ENCODE results near the gene GPR85. TPM values are rescaled to one million over a fixed set of nuclear protein-coding genes. Genes with fewer than 3 reads are reported as not detected.

Gene GPR85, protein sequence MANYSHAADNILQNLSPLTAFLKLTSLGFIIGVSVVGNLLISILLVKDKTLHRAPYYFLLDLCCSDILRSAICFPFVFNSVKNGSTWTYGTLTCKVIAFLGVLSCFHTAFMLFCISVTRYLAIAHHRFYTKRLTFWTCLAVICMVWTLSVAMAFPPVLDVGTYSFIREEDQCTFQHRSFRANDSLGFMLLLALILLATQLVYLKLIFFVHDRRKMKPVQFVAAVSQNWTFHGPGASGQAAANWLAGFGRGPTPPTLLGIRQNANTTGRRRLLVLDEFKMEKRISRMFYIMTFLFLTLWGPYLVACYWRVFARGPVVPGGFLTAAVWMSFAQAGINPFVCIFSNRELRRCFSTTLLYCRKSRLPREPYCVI
- 0.65 TPM for polyA plus RNA-seq (2013, experiment 1 of 2)
- 0.24 TPM for polyA plus RNA-seq (2013, experiment 2 of 2)

DNA sequence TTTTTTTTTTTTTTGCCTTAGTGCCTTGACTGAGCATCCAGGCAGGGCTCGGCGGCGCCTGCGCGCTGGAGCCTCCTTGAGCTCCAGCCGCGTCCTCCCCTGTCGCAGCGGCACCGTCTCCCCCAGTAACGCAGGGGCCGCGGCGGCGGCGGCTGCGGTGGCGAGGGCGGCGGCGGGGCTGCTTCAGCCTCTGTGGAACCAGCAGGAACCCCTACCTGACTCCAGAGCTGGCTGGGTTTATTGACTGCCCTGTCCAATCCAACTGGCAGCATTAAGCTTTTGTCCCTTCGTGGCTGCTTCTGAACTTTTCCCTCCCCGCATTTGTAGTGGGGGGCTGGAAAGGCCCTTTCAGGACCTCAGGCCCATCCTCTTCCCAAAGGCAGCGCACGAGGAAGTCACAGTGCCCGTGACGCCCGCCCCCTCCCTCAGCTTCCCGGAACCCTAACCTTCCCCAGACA is at the start of gene GPR85:
TSS of gene GPR85 (minus strand) at position 397 of the 458 bp plus-strand sequence. CDS start 2,106 bp downstream, outside the sequence.
- no peaks in the 10 kb centered on the region for H3K79me2 ChIP-seq (ENCODE audit: control insufficient read depth, insufficient read depth, low read length)
- H2BK120ac ChIP-seq (ENCODE audit: low read depth, low read length) = no peak within 1 kb of the TSS
- peak within 1 kb of the TSS; percentile 94 for H3K4me2 ChIP-seq (ENCODE audit: low read length)
- H3K4me3 ChIP-seq (ENCODE audit: low read length) = peak within 1 kb of the TSS; percentile 55
- peak; percentile 86 for DNase-seq
- H2AK5ac ChIP-seq (ENCODE audit: low read length) = no peak within 1 kb of the TSS
- H2BK15ac ChIP-seq (replicated peaks; ENCODE audit: low read depth) = no peak within 1 kb of the TSS
- no peaks in the 10 kb centered on the region for H3K79me1 ChIP-seq (ENCODE audit: low read length)
- H3K9ac ChIP-seq (ENCODE audit: low read length) = peak within 1 kb of the TSS; percentile 75
- peak within 1 kb of the TSS; percentile 91 for H3K56ac ChIP-seq (ENCODE audit: low read length)
- H3K27me3 ChIP-seq (ENCODE audit: insufficient read depth, low read length, poor library complexity) = no peaks in the 10 kb centered on the region
- H4K5ac ChIP-seq (ENCODE audit: low read length) = no peak within 1 kb of the TSS
- no peak within 1 kb of the TSS for H3K23ac ChIP-seq (ENCODE audit: low read length)
- peaks cover 2% of the 10 kb centered on the region for H3K4me1 ChIP-seq (ENCODE audit: control insufficient read depth, low read depth, low read length)
- H2BK5ac ChIP-seq (ENCODE audit: low read length) = no peak within 1 kb of the TSS
- no peak within 1 kb of the TSS for H3K27ac ChIP-seq (ENCODE audit: low read depth, low read length)
- peak within 1 kb of the TSS; percentile 85 for H3K18ac ChIP-seq (ENCODE audit: low read length)
- no peak within 1 kb of the TSS for H3K4ac ChIP-seq (ENCODE audit: low read depth, low read length)
- WGBS (ENCODE audit: extremely low coverage, insufficient coverage, low lambda C conversion rate) = no CpG with 5 or more reads among the region's 29 CpGs
- peak within 1 kb of the TSS; percentile 65 for H4K8ac ChIP-seq (ENCODE audit: low read depth, low read length)
- H3K36me3 ChIP-seq (ENCODE audit: control insufficient read depth, insufficient read depth, low read length) = no peaks in the 10 kb centered on the region

DNA sequence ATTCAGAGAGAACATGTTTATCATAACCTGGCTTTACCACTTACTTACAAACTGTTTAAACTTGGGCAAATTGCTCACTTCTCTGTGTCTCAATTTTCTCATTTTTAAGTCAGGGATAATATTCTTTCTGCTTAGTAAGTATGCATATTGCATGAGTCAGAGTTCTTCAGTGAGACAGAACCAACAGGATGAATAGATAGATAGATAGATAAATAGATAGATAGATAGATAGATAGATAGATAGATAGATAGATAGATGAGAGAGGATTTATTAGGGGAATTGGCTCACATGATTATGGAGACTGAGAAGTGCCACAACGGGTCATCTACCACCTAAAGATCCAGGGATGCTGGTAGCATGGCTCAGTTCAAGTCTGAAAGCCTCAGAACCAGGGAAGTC is 47.4 kb upstream of the GPR85 start:
- H3K79me1 ChIP-seq (ENCODE audit: low read length) = no peaks in the 10 kb centered on the region
- H3K27me3 ChIP-seq (ENCODE audit: insufficient read depth, low read length, poor library complexity) = no peaks in the 10 kb centered on the region
- no peak overlapping the region for H2AK5ac ChIP-seq (ENCODE audit: low read length)
- H3K27ac ChIP-seq (ENCODE audit: low read depth, low read length) = no peak overlapping the region
- WGBS (ENCODE audit: extremely low coverage, insufficient coverage, low lambda C conversion rate) = no CpG with 5 or more reads among the region's 1 CpG
- H3K23ac ChIP-seq (ENCODE audit: low read length) = no peak overlapping the region
- no peak overlapping the region for H2BK120ac ChIP-seq (ENCODE audit: low read depth, low read length)
- H3K18ac ChIP-seq (ENCODE audit: low read length) = no peak overlapping the region
- no peaks in the 10 kb centered on the region for H3K36me3 ChIP-seq (ENCODE audit: control insufficient read depth, insufficient read depth, low read length)
- no peaks in the 10 kb centered on the region for H3K4me1 ChIP-seq (ENCODE audit: control insufficient read depth, low read depth, low read length)
- H2BK15ac ChIP-seq (replicated peaks; ENCODE audit: low read depth) = no peak overlapping the region
- no peak overlapping the region for H2BK5ac ChIP-seq (ENCODE audit: low read length)
- H4K8ac ChIP-seq (ENCODE audit: low read depth, low read length) = no peak overlapping the region
- H3K79me2 ChIP-seq (ENCODE audit: control insufficient read depth, insufficient read depth, low read length) = no peaks in the 10 kb centered on the region
- H3K56ac ChIP-seq (ENCODE audit: low read length) = no peak overlapping the region
- no peak for DNase-seq
- no peak overlapping the region for H4K5ac ChIP-seq (ENCODE audit: low read length)
- H3K4ac ChIP-seq (ENCODE audit: low read depth, low read length) = no peak overlapping the region
- no peak overlapping the region for H3K9ac ChIP-seq (ENCODE audit: low read length)
- no peak overlapping the region for H3K4me2 ChIP-seq (ENCODE audit: low read length)
- no peak overlapping the region for H3K4me3 ChIP-seq (ENCODE audit: low read length)

DNA sequence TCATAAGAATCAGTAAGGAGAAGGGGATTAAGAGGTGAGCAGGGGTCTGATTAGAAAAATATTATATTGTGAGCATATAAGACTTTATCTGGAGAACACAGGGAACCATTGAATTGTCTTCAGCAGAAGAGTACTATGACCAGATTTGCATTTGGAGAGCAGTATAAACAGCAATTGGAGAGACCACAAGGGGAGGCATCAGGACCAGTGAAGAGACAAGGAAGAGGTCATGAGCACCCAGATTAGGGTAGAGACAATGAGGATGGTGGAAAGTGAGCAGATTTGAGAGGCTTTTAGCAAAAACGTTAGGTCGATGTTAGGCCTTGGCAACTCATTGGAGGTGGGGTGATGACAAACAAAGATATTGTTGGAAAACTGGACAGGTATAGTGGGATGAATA is 44.7 kb upstream of the GPR85 start:
- H4K5ac ChIP-seq (ENCODE audit: low read length) = no peak overlapping the region
- DNase-seq = peak; percentile 10
- no peak overlapping the region for H3K27ac ChIP-seq (ENCODE audit: low read depth, low read length)
- H3K56ac ChIP-seq (ENCODE audit: low read length) = no peak overlapping the region
- no peak overlapping the region for H2BK5ac ChIP-seq (ENCODE audit: low read length)
- no peak overlapping the region for H3K23ac ChIP-seq (ENCODE audit: low read length)
- H3K27me3 ChIP-seq (ENCODE audit: insufficient read depth, low read length, poor library complexity) = no peaks in the 10 kb centered on the region
- H2BK120ac ChIP-seq (ENCODE audit: low read depth, low read length) = no peak overlapping the region
- no peaks in the 10 kb centered on the region for H3K79me1 ChIP-seq (ENCODE audit: low read length)
- no peak overlapping the region for H3K18ac ChIP-seq (ENCODE audit: low read length)
- H3K4me3 ChIP-seq (ENCODE audit: low read length) = no peak overlapping the region
- H3K4ac ChIP-seq (ENCODE audit: low read depth, low read length) = no peak overlapping the region
- no peaks in the 10 kb centered on the region for H3K36me3 ChIP-seq (ENCODE audit: control insufficient read depth, insufficient read depth, low read length)
- H3K4me1 ChIP-seq (ENCODE audit: control insufficient read depth, low read depth, low read length) = no peaks in the 10 kb centered on the region
- no peaks in the 10 kb centered on the region for H3K79me2 ChIP-seq (ENCODE audit: control insufficient read depth, insufficient read depth, low read length)
- WGBS (ENCODE audit: extremely low coverage, insufficient coverage, low lambda C conversion rate) = no CpG with 5 or more reads among the region's 2 CpGs
- no peak overlapping the region for H2AK5ac ChIP-seq (ENCODE audit: low read length)
- H4K8ac ChIP-seq (ENCODE audit: low read depth, low read length) = no peak overlapping the region
- H3K4me2 ChIP-seq (ENCODE audit: low read length) = no peak overlapping the region
- no peak overlapping the region for H2BK15ac ChIP-seq (replicated peaks; ENCODE audit: low read depth)
- H3K9ac ChIP-seq (ENCODE audit: low read length) = no peak overlapping the region

DNA sequence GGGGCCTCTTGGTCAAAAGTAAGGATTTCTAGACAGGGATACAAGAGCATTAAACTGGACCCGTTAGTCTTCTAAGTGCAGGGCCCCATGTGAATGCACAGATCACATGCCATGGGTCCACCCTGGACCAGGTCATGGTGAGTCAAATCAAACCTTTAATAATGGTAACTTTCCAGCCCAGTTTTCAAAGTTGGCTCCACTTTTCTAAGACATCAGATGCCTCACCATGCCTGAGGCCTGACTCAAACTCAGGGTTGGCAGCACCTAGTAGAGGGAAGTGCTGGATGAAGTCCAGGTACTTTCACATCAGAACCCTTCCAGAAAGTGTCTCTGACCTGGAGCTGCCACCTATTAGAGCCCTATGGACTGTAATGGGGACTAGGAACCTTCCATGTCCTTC is 41.4 kb upstream of the GPR85 start:
- H3K4ac ChIP-seq (ENCODE audit: low read depth, low read length) = no peak overlapping the region
- H3K27me3 ChIP-seq (ENCODE audit: insufficient read depth, low read length, poor library complexity) = no peaks in the 10 kb centered on the region
- no peak overlapping the region for H2AK5ac ChIP-seq (ENCODE audit: low read length)
- no peak overlapping the region for H3K56ac ChIP-seq (ENCODE audit: low read length)
- H3K36me3 ChIP-seq (ENCODE audit: control insufficient read depth, insufficient read depth, low read length) = no peaks in the 10 kb centered on the region
- no peak overlapping the region for H3K23ac ChIP-seq (ENCODE audit: low read length)
- no peak overlapping the region for H2BK15ac ChIP-seq (replicated peaks; ENCODE audit: low read depth)
- no peak overlapping the region for H2BK120ac ChIP-seq (ENCODE audit: low read depth, low read length)
- no peak overlapping the region for H3K4me2 ChIP-seq (ENCODE audit: low read length)
- H4K5ac ChIP-seq (ENCODE audit: low read length) = no peak overlapping the region
- no peak overlapping the region for H3K4me3 ChIP-seq (ENCODE audit: low read length)
- H3K79me2 ChIP-seq (ENCODE audit: control insufficient read depth, insufficient read depth, low read length) = no peaks in the 10 kb centered on the region
- DNase-seq = no peak
- H3K79me1 ChIP-seq (ENCODE audit: low read length) = no peaks in the 10 kb centered on the region
- WGBS (ENCODE audit: extremely low coverage, insufficient coverage, low lambda C conversion rate) = no CpG with 5 or more reads among the region's 1 CpG
- no peak overlapping the region for H2BK5ac ChIP-seq (ENCODE audit: low read length)
- H4K8ac ChIP-seq (ENCODE audit: low read depth, low read length) = no peak overlapping the region
- H3K18ac ChIP-seq (ENCODE audit: low read length) = no peak overlapping the region
- no peaks in the 10 kb centered on the region for H3K4me1 ChIP-seq (ENCODE audit: control insufficient read depth, low read depth, low read length)
- H3K9ac ChIP-seq (ENCODE audit: low read length) = no peak overlapping the region
- H3K27ac ChIP-seq (ENCODE audit: low read depth, low read length) = no peak overlapping the region

- Histone ChIP-seq H3K4me3 (ENCODE audit: low read length) (no peak overlapping the region), H3K4ac (ENCODE audit: low read depth, low read length) (no peak overlapping the region), H3K27me3 (ENCODE audit: insufficient read depth, low read length, poor library complexity) (no peaks in the 10 kb centered on the region), H3K23ac (ENCODE audit: low read length) (no peak overlapping the region), H2AK5ac (ENCODE audit: low read length) (no peak overlapping the region), H3K9ac (ENCODE audit: low read length) (no peak overlapping the region), H3K27ac (ENCODE audit: low read depth, low read length) (no peak overlapping the region), H3K4me1 (ENCODE audit: control insufficient read depth, low read depth, low read length) (no peaks in the 10 kb centered on the region), H3K36me3 (ENCODE audit: control insufficient read depth, insufficient read depth, low read length) (no peaks in the 10 kb centered on the region), H2BK15ac (replicated peaks; ENCODE audit: low read depth) (no peak overlapping the region), H2BK120ac (ENCODE audit: low read depth, low read length) (no peak overlapping the region), H4K5ac (ENCODE audit: low read length) (no peak overlapping the region), H4K8ac (ENCODE audit: low read depth, low read length) (no peak overlapping the region), H3K79me1 (ENCODE audit: low read length) (no peaks in the 10 kb centered on the region), H3K4me2 (ENCODE audit: low read length) (no peak overlapping the region), H2BK5ac (ENCODE audit: low read length) (no peak overlapping the region), H3K18ac (ENCODE audit: low read length) (no peak overlapping the region), H3K79me2 (ENCODE audit: control insufficient read depth, insufficient read depth, low read length) (no peaks in the 10 kb centered on the region), H3K56ac (ENCODE audit: low read length) (no peak overlapping the region)
- no CpG with 5 or more reads among the region's 2 CpGs for WGBS (ENCODE audit: extremely low coverage, insufficient coverage, low lambda C conversion rate)
- DNase-seq = no peak
Measured at GRCh38 chr7:113125728-113126127, 39.1 kb upstream of the GPR85 start.

DNA sequence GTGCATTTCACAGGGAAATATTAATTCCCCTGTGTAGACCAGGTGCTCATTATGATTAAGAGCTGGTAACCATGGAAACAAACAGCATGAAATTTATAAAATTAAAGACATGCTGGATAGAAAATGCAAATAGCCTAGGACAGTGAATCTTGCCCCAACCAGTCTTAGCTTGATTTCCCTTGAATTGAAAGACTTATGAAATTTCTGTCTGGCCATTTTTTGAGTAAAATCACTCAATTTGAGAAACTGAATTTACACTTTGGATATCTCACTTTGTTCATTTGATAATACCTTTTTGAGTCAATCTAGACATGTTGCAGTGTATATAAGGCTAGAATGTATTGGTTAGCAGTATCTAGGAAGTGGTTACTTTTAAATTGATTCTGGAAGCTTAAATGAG is 36.1 kb upstream of the GPR85 start:
- Histone ChIP-seq H3K36me3 (ENCODE audit: control insufficient read depth, insufficient read depth, low read length) (no peaks in the 10 kb centered on the region), H3K23ac (ENCODE audit: low read length) (no peak overlapping the region), H3K56ac (ENCODE audit: low read length) (no peak overlapping the region)

More for the DNA sequence above, 36.1 kb upstream of the GPR85 start:
- Histone ChIP-seq H2BK120ac (ENCODE audit: low read depth, low read length) (no peak overlapping the region), H2BK15ac (replicated peaks; ENCODE audit: low read depth) (no peak overlapping the region), H3K18ac (ENCODE audit: low read length) (no peak overlapping the region), H3K4me3 (ENCODE audit: low read length) (no peak overlapping the region), H3K4me1 (ENCODE audit: control insufficient read depth, low read depth, low read length) (no peaks in the 10 kb centered on the region), H3K79me1 (ENCODE audit: low read length) (no peaks in the 10 kb centered on the region), H4K8ac (ENCODE audit: low read depth, low read length) (no peak overlapping the region), H3K4ac (ENCODE audit: low read depth, low read length) (no peak overlapping the region), H3K4me2 (ENCODE audit: low read length) (no peak overlapping the region), H3K79me2 (ENCODE audit: control insufficient read depth, insufficient read depth, low read length) (no peaks in the 10 kb centered on the region), H3K27ac (ENCODE audit: low read depth, low read length) (no peak overlapping the region), H2AK5ac (ENCODE audit: low read length) (no peak overlapping the region), H4K5ac (ENCODE audit: low read length) (no peak overlapping the region), H3K27me3 (ENCODE audit: insufficient read depth, low read length, poor library complexity) (no peaks in the 10 kb centered on the region), H3K9ac (ENCODE audit: low read length) (no peak overlapping the region), H2BK5ac (ENCODE audit: low read length) (no peak overlapping the region)
- no peak for DNase-seq
